SU-DHL-6 (cell line): ENCODE data around the gene LCP2.

Experiments
- H2AFZ ChIP-seq: fragments of 200-600 bp; sonication (generic); 2 replicates; pipeline ENCODE4 v1.6.1; 2014; ENCODE audit warnings: low read depth, mild to moderate bottlenecking, moderate library complexity, mixed read lengths, antibody characterized with exemption, low read length; ENCODE audit not compliant: severe bottlenecking
- H3F3A ChIP-seq: fragments of 200-600 bp; shearing (Covaris generic); 2 replicates; pipeline ENCODE4 v1.6.0; 2016; ENCODE audit warnings: antibody characterized with exemption, mild to moderate bottlenecking; ENCODE audit not compliant: insufficient read depth
- H3K27ac ChIP-seq: fragments of 200-600 bp; sonication (generic); 2 replicates; pipeline ENCODE4 v1.5.1; 2016; ENCODE audit warnings: low read depth, mild to moderate bottlenecking, low read length, moderate library complexity, mixed read lengths
- H3K27me3 ChIP-seq: fragments of 200-600 bp; sonication (generic), shearing (Covaris generic); 2 replicates; pipeline ENCODE4 v1.6.0; 2014; ENCODE audit warnings: mild to moderate bottlenecking, low read length
- H3K36me3 ChIP-seq: fragments of 200-600 bp; sonication (generic); 2 replicates; pipeline ENCODE4 v1.6.1; 2014; ENCODE audit warnings: mild to moderate bottlenecking, low read length, mixed read lengths
- H3K4me2 ChIP-seq: fragments of 300-600, 200-600 bp; shearing (Covaris generic), sonication (generic); 2 replicates; pipeline ENCODE4 v1.6.0; 2014; ENCODE audit warnings: low read length, low read depth, mild to moderate bottlenecking; ENCODE audit not compliant: poor library complexity, severe bottlenecking
- H3K4me3 ChIP-seq: fragments of 200-600 bp; sonication (generic); 2 replicates; pipeline ENCODE4 v1.5.1; 2014; ENCODE audit warnings: antibody characterized with exemption, low read length, mild to moderate bottlenecking, mixed read lengths; ENCODE audit not compliant: insufficient read depth, poor library complexity, severe bottlenecking
- H3K79me2 ChIP-seq: fragments of 200-600 bp; sonication (generic); 2 replicates; pipeline ENCODE4 v1.6.1; 2014; ENCODE audit warnings: mild to moderate bottlenecking, low read length, moderate library complexity; ENCODE audit not compliant: insufficient read depth
- H3K9ac ChIP-seq: fragments of 200-600 bp; sonication (generic); 2 replicates; pipeline ENCODE4 v1.7.0; 2014; ENCODE audit warnings: mild to moderate bottlenecking, low read length
- H3K9me2 ChIP-seq: fragments of 200-600 bp; sonication (generic); replicated peaks from 2 replicates; pipeline ENCODE4 v1.6.1; 2014; ENCODE audit warnings: low read length; ENCODE audit not compliant: insufficient read depth
- H3K9me3 ChIP-seq: fragments of 200-600 bp; sonication (generic); 2 replicates; pipeline ENCODE4 v1.6.1; 2014; ENCODE audit warnings: low read length, mixed read lengths; ENCODE audit not compliant: insufficient read depth
- H4K20me1 ChIP-seq: fragments of 200-600 bp; sonication (generic); 2 replicates; pipeline ENCODE4 v1.6.1; 2014; ENCODE audit warnings: low read depth, mild to moderate bottlenecking, antibody characterized with exemption, low read length, moderate library complexity, mixed read lengths
- CTCF ChIP-seq: fragments of 200-600 bp; sonication (generic); IDR thresholded peaks from one replicate; pipeline ENCODE4 v1.5.1; 2017; ENCODE audit warnings: antibody characterized with exemption, mild to moderate bottlenecking, low read length, moderate library complexity; ENCODE audit not compliant: insufficient read depth, poor library complexity, severe bottlenecking
- EZH2phosphoT487 ChIP-seq: fragments of 200-600 bp; sonication (generic), shearing (Covaris generic); conservative IDR thresholded peaks from 2 replicates; pipeline ENCODE4 v1.6.1; 2018; ENCODE audit warnings: mild to moderate bottlenecking, antibody characterized with exemption, low read length, moderate library complexity, mixed read lengths

LCP2 gene

GRCh38 chr5:170228762-170229435 lies 68.7 kb downstream of the LCP2 start:
- Histone ChIP-seq H3K27me3 (no peaks in the 10 kb centered on the region), H3K9me3 (no peaks in the 10 kb centered on the region), H3F3A (no peaks in the 10 kb centered on the region), H3K9ac (no peak overlapping the region), H3K36me3 (no peaks in the 10 kb centered on the region), H3K79me2 (no peaks in the 10 kb centered on the region), H3K9me2 (no peaks in the 10 kb centered on the region), H3K4me2 (no peak overlapping the region), H4K20me1 (no peaks in the 10 kb centered on the region), H3K4me3 (no peak overlapping the region), H3K27ac (no peak overlapping the region), H2AFZ (no peak overlapping the region)
- no peak for TF ChIP-seq CTCF
- no peak for TF ChIP-seq EZH2phosphoT487

GRCh38 chr5:170226661-170227060 lies 70.9 kb downstream of the LCP2 start:
- no peaks in the 10 kb centered on the region for H3F3A ChIP-seq
- H3K27ac ChIP-seq: no peak overlapping the region
- no peak for TF ChIP-seq CTCF
- TF ChIP-seq EZH2phosphoT487: no peak
- no peak overlapping the region for H2AFZ ChIP-seq
- no peaks in the 10 kb centered on the region for H3K9me2 ChIP-seq
- no peaks in the 10 kb centered on the region for H4K20me1 ChIP-seq
- no peaks in the 10 kb centered on the region for H3K36me3 ChIP-seq
- H3K4me3 ChIP-seq: no peak overlapping the region
- H3K79me2 ChIP-seq: no peaks in the 10 kb centered on the region
- H3K9ac ChIP-seq: no peak overlapping the region
- H3K4me2 ChIP-seq: no peak overlapping the region
- H3K27me3 ChIP-seq: no peaks in the 10 kb centered on the region
- no peaks in the 10 kb centered on the region for H3K9me3 ChIP-seq

- H3K4me2 ChIP-seq: no peak overlapping the region
- H3K9me2 ChIP-seq: no peaks in the 10 kb centered on the region
- H3K9ac ChIP-seq: no peak overlapping the region
- no peaks in the 10 kb centered on the region for H4K20me1 ChIP-seq
- H3K79me2 ChIP-seq: no peaks in the 10 kb centered on the region
- TF ChIP-seq CTCF (peak; percentile 1), EZH2phosphoT487 (no peak)
- H3F3A ChIP-seq: no peaks in the 10 kb centered on the region
- H3K36me3 ChIP-seq: no peaks in the 10 kb centered on the region
- no peak overlapping the region for H3K4me3 ChIP-seq
- H2AFZ ChIP-seq: no peak overlapping the region
- H3K9me3 ChIP-seq: no peaks in the 10 kb centered on the region
- no peaks in the 10 kb centered on the region for H3K27me3 ChIP-seq
- H3K27ac ChIP-seq: no peak overlapping the region
These were observed 71.4 kb downstream of the LCP2 start for GRCh38 chr5:170226129-170226615.
